ENCODE measurements around the gene KSR2.

Gene KSR2

DNA sequence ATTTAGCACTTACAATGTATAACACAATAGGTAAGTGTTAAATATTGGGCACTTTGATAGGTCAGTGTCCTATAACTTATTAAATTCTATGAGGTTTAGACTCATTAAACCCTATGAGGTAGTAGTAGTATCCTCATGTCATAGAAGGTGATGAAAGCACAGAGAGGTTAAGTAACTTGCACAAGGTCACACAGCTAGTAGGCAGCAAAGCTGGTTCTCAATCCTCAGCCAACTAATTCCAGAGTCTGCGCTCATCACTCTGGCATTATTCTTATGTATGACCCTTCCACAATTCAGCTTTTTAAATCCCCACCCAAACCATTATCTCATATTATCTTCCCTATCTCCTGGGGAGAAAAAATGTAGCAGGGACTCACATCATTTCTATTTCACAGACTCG is 141.1 kb downstream of the KSR2 start:
- Histone ChIP-seq H3K27me3 (ENCODE audit: insufficient read depth, low read length) (no peaks in the 10 kb centered on the region), H4K20me1 (ENCODE audit: insufficient read depth, low read length) (no peaks in the 10 kb centered on the region), H3K79me2 (ENCODE audit: insufficient read depth, low read length) (no peaks in the 10 kb centered on the region), H3K4me2 (ENCODE audit: low read length) (no peak overlapping the region), H3K4me1 (ENCODE audit: insufficient read depth, low read length, severe bottlenecking) (no peaks in the 10 kb centered on the region), H3K27ac (ENCODE audit: low read depth, low read length, poor library complexity, severe bottlenecking) (no peak overlapping the region), H3K9ac (ENCODE audit: low read length) (no peak overlapping the region), H3K36me3 (ENCODE audit: insufficient read depth, low read length) (no peaks in the 10 kb centered on the region), H3K9me2 (ENCODE audit: low read depth, low read length) (no peaks in the 10 kb centered on the region), H3K4me3 (ENCODE audit: low read depth, low read length, poor library complexity, severe bottlenecking) (no peak overlapping the region), H3F3A (ENCODE audit: insufficient read depth, low read length) (no peaks in the 10 kb centered on the region), H2AFZ (ENCODE audit: low read length) (no peak overlapping the region), H3K9me3 (ENCODE audit: low read length) (peaks cover 12% of the 10 kb centered on the region)
- no peak for TF ChIP-seq EZH2 (IDR thresholded peaks at IDR 0.05; ENCODE audit: borderline replicate concordance, low read length)
- TF ChIP-seq, protein P1, sequence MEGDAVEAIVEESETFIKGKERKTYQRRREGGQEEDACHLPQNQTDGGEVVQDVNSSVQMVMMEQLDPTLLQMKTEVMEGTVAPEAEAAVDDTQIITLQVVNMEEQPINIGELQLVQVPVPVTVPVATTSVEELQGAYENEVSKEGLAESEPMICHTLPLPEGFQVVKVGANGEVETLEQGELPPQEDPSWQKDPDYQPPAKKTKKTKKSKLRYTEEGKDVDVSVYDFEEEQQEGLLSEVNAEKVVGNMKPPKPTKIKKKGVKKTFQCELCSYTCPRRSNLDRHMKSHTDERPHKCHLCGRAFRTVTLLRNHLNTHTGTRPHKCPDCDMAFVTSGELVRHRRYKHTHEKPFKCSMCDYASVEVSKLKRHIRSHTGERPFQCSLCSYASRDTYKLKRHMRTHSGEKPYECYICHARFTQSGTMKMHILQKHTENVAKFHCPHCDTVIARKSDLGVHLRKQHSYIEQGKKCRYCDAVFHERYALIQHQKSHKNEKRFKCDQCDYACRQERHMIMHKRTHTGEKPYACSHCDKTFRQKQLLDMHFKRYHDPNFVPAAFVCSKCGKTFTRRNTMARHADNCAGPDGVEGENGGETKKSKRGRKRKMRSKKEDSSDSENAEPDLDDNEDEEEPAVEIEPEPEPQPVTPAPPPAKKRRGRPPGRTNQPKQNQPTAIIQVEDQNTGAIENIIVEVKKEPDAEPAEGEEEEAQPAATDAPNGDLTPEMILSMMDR (IDR thresholded peaks at IDR 0.05; ENCODE audit: low read length), result no peak

DNA sequence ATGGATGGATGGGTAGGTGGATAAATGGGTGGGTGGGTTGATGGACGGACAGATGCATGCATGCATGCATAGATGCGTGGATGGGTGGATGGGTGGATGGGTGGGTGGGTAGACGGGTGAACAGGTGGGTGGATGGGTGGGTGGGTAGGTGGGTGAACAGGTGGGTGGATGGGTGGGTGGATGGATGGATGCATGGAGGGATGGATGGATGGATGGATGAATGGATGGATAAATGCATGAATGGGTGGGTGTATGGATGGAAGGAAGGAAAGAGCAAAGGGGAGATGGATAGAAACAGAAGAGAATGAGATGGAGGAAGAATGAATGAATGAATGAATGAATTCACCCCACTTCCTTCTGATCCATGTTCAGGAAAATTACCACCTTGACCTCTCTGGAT is 143.0 kb downstream of the KSR2 start:
- H3F3A ChIP-seq (ENCODE audit: insufficient read depth, low read length), result no peaks in the 10 kb centered on the region
- H2AFZ ChIP-seq (ENCODE audit: low read length), result no peak overlapping the region
- H3K9ac ChIP-seq (ENCODE audit: low read length), result no peak overlapping the region
- H3K4me3 ChIP-seq (ENCODE audit: low read depth, low read length, poor library complexity, severe bottlenecking), result no peak overlapping the region
- no peaks in the 10 kb centered on the region for H3K27me3 ChIP-seq (ENCODE audit: insufficient read depth, low read length)
- TF ChIP-seq, protein P1 (IDR thresholded peaks at IDR 0.05; ENCODE audit: low read length), result no peak
- TF ChIP-seq EZH2 (IDR thresholded peaks at IDR 0.05; ENCODE audit: borderline replicate concordance, low read length), result no peak
- no peaks in the 10 kb centered on the region for H3K4me1 ChIP-seq (ENCODE audit: insufficient read depth, low read length, severe bottlenecking)
- H3K4me2 ChIP-seq (ENCODE audit: low read length), result no peak overlapping the region
- no peaks in the 10 kb centered on the region for H3K36me3 ChIP-seq (ENCODE audit: insufficient read depth, low read length)
- H3K9me2 ChIP-seq (ENCODE audit: low read depth, low read length), result no peaks in the 10 kb centered on the region
- no peak overlapping the region for H3K27ac ChIP-seq (ENCODE audit: low read depth, low read length, poor library complexity, severe bottlenecking)
- no peaks in the 10 kb centered on the region for H3K79me2 ChIP-seq (ENCODE audit: insufficient read depth, low read length)
- H3K9me3 ChIP-seq (ENCODE audit: low read length), result peaks cover 12% of the 10 kb centered on the region
- no peaks in the 10 kb centered on the region for H4K20me1 ChIP-seq (ENCODE audit: insufficient read depth, low read length)

DNA sequence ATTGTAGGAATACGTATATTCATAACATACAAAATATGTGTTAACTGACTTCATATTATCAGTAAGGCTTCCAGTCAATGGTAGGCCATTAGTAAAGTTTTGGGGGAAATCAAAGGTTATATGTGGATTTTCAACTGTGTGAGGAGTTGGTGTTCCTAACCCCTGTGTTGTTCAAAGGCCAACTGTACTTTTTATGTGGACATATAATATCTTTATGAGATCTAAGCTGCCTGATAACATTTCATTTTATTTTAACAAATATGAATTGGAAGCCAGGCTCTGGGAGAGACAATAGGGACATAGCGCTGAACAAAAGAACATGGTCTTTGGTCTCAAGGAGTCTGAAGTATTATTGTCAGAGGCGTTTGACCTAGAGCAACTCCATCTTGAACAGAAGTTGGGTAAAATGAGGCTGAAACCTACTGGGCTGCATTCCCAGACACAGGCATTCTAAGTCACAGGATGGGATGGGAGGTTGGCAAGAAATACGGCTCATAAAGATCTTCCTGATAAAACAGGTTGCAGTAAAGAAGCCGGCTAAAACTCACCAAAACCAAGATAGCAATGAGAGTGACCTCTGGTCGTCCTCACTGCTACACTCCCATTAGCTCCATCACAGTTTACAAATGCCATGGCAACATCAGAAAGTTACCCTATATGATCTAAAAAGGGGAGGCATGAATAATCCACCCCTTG is 147.2 kb downstream of the KSR2 start:
- Histone ChIP-seq H3K27me3 (ENCODE audit: insufficient read depth, low read length) (no peaks in the 10 kb centered on the region; the same call in 1 of the 2 replicates), H4K20me1 (ENCODE audit: insufficient read depth, low read length) (no peaks in the 10 kb centered on the region), H3K79me2 (ENCODE audit: insufficient read depth, low read length) (no peaks in the 10 kb centered on the region), H3K4me2 (ENCODE audit: low read length) (no peak overlapping the region), H3K27ac (ENCODE audit: low read depth, low read length, poor library complexity, severe bottlenecking) (no peak overlapping the region), H3K9me3 (ENCODE audit: low read length) (no peaks in the 10 kb centered on the region), H3K9me2 (ENCODE audit: low read depth, low read length) (no peaks in the 10 kb centered on the region), H3K36me3 (ENCODE audit: insufficient read depth, low read length) (no peaks in the 10 kb centered on the region), H3F3A (ENCODE audit: insufficient read depth, low read length) (no peaks in the 10 kb centered on the region), H3K4me3 (ENCODE audit: low read depth, low read length, poor library complexity, severe bottlenecking) (no peak overlapping the region), H3K4me1 (ENCODE audit: insufficient read depth, low read length, severe bottlenecking) (no peaks in the 10 kb centered on the region), H2AFZ (ENCODE audit: low read length) (no peak overlapping the region), H3K9ac (ENCODE audit: low read length) (no peak overlapping the region)
- no peak for TF ChIP-seq EZH2 (IDR thresholded peaks at IDR 0.05; ENCODE audit: borderline replicate concordance, low read length)
- TF ChIP-seq, protein P1 (IDR thresholded peaks at IDR 0.05; ENCODE audit: low read length), result no peak
